ENCODE measurements around the gene LMX1B.

DNA sequence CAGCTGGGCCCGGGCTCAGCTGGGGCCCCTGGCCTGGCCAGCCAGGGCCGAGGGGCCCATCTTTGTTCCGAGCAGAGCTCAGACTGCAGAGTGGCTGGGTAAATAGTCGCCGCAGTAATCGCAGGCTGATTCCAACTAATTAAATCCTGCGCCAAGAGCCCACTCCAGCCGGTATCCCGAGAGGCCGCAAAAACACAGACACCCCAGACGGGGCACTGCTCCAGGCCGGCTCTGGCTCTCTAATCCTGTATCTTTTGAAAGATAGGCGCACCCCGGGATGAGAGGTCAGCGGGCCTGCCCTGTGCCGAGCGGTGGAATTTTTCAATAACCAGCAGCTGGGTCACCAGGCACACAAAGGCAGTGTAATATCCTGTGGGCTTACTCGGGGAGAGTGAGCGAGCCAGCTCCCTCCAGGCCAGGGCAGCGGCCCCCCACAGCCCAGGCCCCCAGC, 57.7 kb downstream of the LMX1B start:
- TF ChIP-seq, protein P1, sequence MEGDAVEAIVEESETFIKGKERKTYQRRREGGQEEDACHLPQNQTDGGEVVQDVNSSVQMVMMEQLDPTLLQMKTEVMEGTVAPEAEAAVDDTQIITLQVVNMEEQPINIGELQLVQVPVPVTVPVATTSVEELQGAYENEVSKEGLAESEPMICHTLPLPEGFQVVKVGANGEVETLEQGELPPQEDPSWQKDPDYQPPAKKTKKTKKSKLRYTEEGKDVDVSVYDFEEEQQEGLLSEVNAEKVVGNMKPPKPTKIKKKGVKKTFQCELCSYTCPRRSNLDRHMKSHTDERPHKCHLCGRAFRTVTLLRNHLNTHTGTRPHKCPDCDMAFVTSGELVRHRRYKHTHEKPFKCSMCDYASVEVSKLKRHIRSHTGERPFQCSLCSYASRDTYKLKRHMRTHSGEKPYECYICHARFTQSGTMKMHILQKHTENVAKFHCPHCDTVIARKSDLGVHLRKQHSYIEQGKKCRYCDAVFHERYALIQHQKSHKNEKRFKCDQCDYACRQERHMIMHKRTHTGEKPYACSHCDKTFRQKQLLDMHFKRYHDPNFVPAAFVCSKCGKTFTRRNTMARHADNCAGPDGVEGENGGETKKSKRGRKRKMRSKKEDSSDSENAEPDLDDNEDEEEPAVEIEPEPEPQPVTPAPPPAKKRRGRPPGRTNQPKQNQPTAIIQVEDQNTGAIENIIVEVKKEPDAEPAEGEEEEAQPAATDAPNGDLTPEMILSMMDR (IDR thresholded peaks at IDR 0.05; ENCODE audit: low read depth, low read length): no peak
- no peak for TF ChIP-seq POLR2A (IDR thresholded peaks at IDR 0.05; ENCODE audit: extremely low read depth, insufficient read length)
- TF ChIP-seq, protein P2, sequence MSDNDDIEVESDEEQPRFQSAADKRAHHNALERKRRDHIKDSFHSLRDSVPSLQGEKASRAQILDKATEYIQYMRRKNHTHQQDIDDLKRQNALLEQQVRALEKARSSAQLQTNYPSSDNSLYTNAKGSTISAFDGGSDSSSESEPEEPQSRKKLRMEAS (IDR thresholded peaks at IDR 0.05; ENCODE audit: low read depth, low read length): no peak
- TF ChIP-seq MYC (IDR thresholded peaks at IDR 0.05; ENCODE audit: low read depth, low read length): no peak
